Naive thymus-derived CD8-positive, alpha-beta T cell (primary cell): ENCODE data around the gene CLMN. TPM values are rescaled to one million over a fixed set of nuclear protein-coding genes. Genes with fewer than 3 reads are reported as not detected.
A peak's percentile ranks its signal among the peaks of the same experiment; 100 is the strongest.

Experiments
- ATAC-seq, 2 donors: fragments of 150-1000 bp; cut with Tn5 transposase in 1 of 2; sonication (Bioruptor Pico), chemical (Tn5 transposase) in 1 of 2; 1 replicate in 1 of 2; 2 replicates in 1 of 2; pipeline ENCODE4 v1.10.0; 2021; ENCODE audit warnings: mild to moderate bottlenecking in 2 of 2, moderate library complexity in 2 of 2
- POLR2A ChIA-PET: fragments of 350-600 bp; sonication (Branson Sonifier 250); formaldehyde crosslinking; loops from one replicate; lab custom pipeline; 2021; ENCODE audit warnings: antibody characterized with exemption; lab: Charles Lee
- DNase-seq, 10 donors: peaks; one replicate each; pipeline versions ENCODE4 v3.0.0 to v3.0.0-alpha.2; 2020 to 2022
- H3K27ac Mint-ChIP-seq, 10 donors: one replicate each; pipeline ENCODE4 v1.8.0; 2020 to 2022; ENCODE audit warnings: mild to moderate bottlenecking in 10 of 10, mixed read lengths in 10 of 10, moderate library complexity in 4 of 10, inconsistent platforms in 1 of 10
- H3K27me3 Mint-ChIP-seq, 5 donors: one replicate each; pipeline ENCODE4 v1.8.0; 2021 to 2022; ENCODE audit warnings: mixed read lengths in 5 of 5
- H3K36me3 Mint-ChIP-seq, 3 donors: one replicate each; pipeline ENCODE4 v1.8.0; 2020 to 2022; ENCODE audit warnings: mixed read lengths in 3 of 3, mild to moderate bottlenecking in 2 of 3, inconsistent platforms in 1 of 3
- H3K4me1 Mint-ChIP-seq, 4 donors: one replicate each; pipeline ENCODE4 v1.8.0; 2021 to 2022; ENCODE audit warnings: mixed read lengths in 4 of 4
- H3K4me3 Mint-ChIP-seq, 10 donors: one replicate each; pipeline ENCODE4 v1.8.0; 2020 to 2022; ENCODE audit warnings: mild to moderate bottlenecking in 10 of 10, mixed read lengths in 10 of 10, moderate library complexity in 6 of 10, inconsistent platforms in 1 of 10
- H3K9me3 Mint-ChIP-seq, 9 donors: one replicate each; pipeline ENCODE4 v1.8.0; 2020 to 2022; ENCODE audit warnings: mixed read lengths in 9 of 9, mild to moderate bottlenecking in 3 of 9, inconsistent platforms in 1 of 9, moderate library complexity in 1 of 9
- polyA plus RNA-seq, 3 donors: library from polyadenylated mRNA; unstranded; fragments of 300-500 nt; fragmentation: Illumina TruSeq; gene quantifications; one replicate each; pipeline ENCODE4 v1.2.3, GENCODE V29; 2021
- total RNA-seq, 8 experiments: library from RNA in 2 of 8; stranded (reverse) in 2 of 8; gene quantifications; one replicate each; pipeline ENCODE4 v1.2.3 and lab custom pipeline; 2021 to 2026

Gene CLMN
- total and polyA plus RNA-seq, 5 experiments from 2014 or later = 0.07 to 2.2 (median 0.32) TPM

- no peaks in the 10 kb centered on the region for H3K27me3 Mint-ChIP-seq
- ATAC-seq (no peak), DNase-seq (no peak)
- peak overlapping the region in 8 of 10 donors; percentile 10 to 54 (median 34) for H3K4me3 Mint-ChIP-seq
- peaks cover 46 to 95% (median 90%) of the 10 kb centered on the region in 4 donors for H3K4me1 Mint-ChIP-seq
- POLR2A ChIA-PET = no interaction called here
- H3K36me3 Mint-ChIP-seq = peaks cover 5 to 11% (median 7%) of the 10 kb centered on the region in 3 donors
- H3K9me3 Mint-ChIP-seq = peaks cover 0 to 4% (median 0%) of the 10 kb centered on the region in 9 donors
- peak overlapping the region in 3 of 10 donors; percentile 20 to 77 (median 33) for H3K27ac Mint-ChIP-seq
Observed at GRCh38 chr14:95151561-95151960, 168.1 kb downstream of the CLMN start.

- Mint-ChIP-seq H3K27ac (peak overlapping the region in 1 of 10 donors; percentile 16), H3K4me1 (peaks cover 42 to 96% (median 92%) of the 10 kb centered on the region in 4 donors), H3K9me3 (peaks cover 0 to 8% (median under 1%) of the 10 kb centered on the region in 9 donors), H3K27me3 (no peaks in the 10 kb centered on the region), H3K36me3 (peaks cover 10 to 18% (median 12%) of the 10 kb centered on the region in 3 donors), H3K4me3 (peak overlapping the region in 6 of 10 donors; percentile 5 to 55 (median 18))
- POLR2A ChIA-PET = no interaction called here
- ATAC-seq = no peak
- DNase-seq = no peak
Observed at GRCh38 chr14:95150910-95151309, 168.8 kb downstream of the CLMN start.

- Mint-ChIP-seq H3K36me3 (peaks cover 19 to 27% (median 24%) of the 10 kb centered on the region in 3 donors), H3K9me3 (peaks cover 8 to 21% (median 11%) of the 10 kb centered on the region in 9 donors), H3K4me1 (peaks cover 39 to 90% (median 86%) of the 10 kb centered on the region in 4 donors), H3K27me3 (no peaks in the 10 kb centered on the region), H3K4me3 (peak overlapping the region in 1 of 10 donors; percentile 4), H3K27ac (peak overlapping the region in 2 of 10 donors; percentile 12 to 24)
- ATAC-seq = no peak
- no peak for DNase-seq
- POLR2A ChIA-PET = interaction anchor here (0.6 to 1.2 kb wide), 2 partner anchors 8 to 169 kb away, joined by 3 read pairs; no protein-coding TSS in a partner anchor
Observed at GRCh38 chr14:95149441-95149840, 170.3 kb downstream of the CLMN start.

DNA sequence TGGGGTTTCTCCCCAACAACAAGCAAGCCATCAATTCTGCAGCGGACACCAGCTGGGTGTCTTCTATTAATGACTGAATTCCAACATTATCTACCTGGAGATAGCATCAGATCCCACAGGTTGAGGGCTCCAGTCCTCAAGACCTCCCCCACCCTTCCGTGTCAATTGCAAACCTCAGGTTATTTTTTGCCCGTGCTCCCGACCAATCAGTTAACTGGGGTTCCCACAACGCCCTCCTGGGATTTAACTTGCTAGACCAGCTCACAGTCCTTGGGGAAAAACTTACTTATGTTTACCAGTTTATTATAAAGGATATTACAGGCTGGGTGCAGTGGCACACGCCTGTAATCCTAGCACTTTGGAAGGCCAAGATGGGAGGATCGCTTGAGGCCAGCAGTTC is 172.1 kb downstream of the CLMN start:
- ATAC-seq (no peak), DNase-seq (no peak)
- no peaks in the 10 kb centered on the region for H3K27me3 Mint-ChIP-seq
- H3K4me1 Mint-ChIP-seq = peaks cover 34 to 92% (median 79%) of the 10 kb centered on the region in 4 donors
- peaks cover 16 to 28% (median 24%) of the 10 kb centered on the region in 3 donors for H3K36me3 Mint-ChIP-seq
- H3K9me3 Mint-ChIP-seq = peaks cover 8 to 22% (median 11%) of the 10 kb centered on the region in 9 donors
- H3K27ac Mint-ChIP-seq = peak overlapping the region in 3 of 10 donors; percentile 48 to 62 (median 57)
- H3K4me3 Mint-ChIP-seq = peak overlapping the region in 1 of 10 donors; percentile 14
- POLR2A ChIA-PET = no interaction called here

DNA sequence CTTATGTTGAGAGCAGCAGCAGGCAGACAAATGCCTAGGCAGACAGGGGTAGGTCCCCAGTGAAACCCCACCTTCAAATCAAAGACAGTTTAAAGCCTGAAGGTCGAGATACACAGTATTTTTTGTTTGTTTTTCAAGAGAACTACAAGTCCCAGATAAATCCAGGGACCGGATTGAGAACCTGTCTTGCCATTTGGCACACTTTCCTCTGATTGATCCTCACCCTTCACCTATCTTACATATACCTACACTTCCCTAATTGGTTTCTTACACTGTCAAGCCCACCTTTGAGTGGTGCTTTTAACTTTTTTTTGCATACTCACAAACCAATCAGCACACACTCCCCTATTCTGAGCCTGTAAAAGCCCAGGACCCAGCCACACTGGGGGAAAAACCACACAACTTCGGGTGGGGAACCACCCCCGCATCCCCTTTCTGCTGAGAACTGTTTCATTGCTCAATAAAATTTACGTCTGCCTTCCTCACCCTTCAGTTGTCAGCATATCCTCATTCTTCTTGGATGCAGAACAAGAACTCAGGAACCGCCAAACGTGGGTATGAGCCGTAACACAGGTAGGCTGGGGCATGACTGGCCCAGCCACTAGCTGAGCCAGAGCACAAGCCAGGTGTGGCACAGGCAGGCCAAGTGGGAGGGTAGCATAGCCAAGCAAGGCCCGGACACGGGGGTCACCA is 173.5 kb downstream of the CLMN start:
- H3K27ac Mint-ChIP-seq = peak overlapping the region in 3 of 10 donors; percentile 17 to 66 (median 54)
- H3K4me3 Mint-ChIP-seq = peak overlapping the region in 6 of 10 donors; percentile 9 to 51 (median 11)
- POLR2A ChIA-PET = no interaction called here
- DNase-seq (no peak), ATAC-seq (no peak)
- peaks cover 35 to 92% (median 72%) of the 10 kb centered on the region in 4 donors for H3K4me1 Mint-ChIP-seq
- H3K36me3 Mint-ChIP-seq = peaks cover 16 to 28% (median 24%) of the 10 kb centered on the region in 3 donors
- H3K27me3 Mint-ChIP-seq = no peaks in the 10 kb centered on the region
- peaks cover 8 to 22% (median 11%) of the 10 kb centered on the region in 9 donors for H3K9me3 Mint-ChIP-seq

DNA sequence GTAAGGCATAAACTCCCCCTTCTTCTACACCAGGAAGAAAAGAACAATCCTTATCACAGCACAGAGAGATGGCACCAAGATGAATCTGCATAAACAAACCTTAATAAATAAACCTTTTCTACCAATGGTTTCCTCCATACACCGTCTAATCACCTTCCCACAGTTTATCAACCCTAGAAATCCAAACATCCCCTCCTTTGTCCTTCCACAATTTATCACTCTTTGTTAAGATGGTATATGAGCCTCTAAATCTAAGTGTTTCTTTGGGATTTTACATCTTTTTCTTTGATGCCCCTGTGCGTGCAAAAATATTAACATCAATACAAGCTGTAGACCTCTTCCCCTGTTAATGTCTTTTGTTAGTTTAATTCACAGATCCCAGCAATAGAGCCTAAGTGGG is 174.9 kb downstream of the CLMN start:
- DNase-seq = no peak
- POLR2A ChIA-PET = no interaction called here
- peak overlapping the region in 2 of 10 donors; percentile 3 to 71 for H3K27ac Mint-ChIP-seq
- peaks cover 35 to 90% (median 68%) of the 10 kb centered on the region in 4 donors for H3K4me1 Mint-ChIP-seq
- H3K9me3 Mint-ChIP-seq = peaks cover 8 to 22% (median 11%) of the 10 kb centered on the region in 9 donors
- peak overlapping the region in 5 of 10 donors; percentile 2 to 60 (median 20) for H3K4me3 Mint-ChIP-seq
- H3K27me3 Mint-ChIP-seq = no peaks in the 10 kb centered on the region
- peaks cover 20 to 31% (median 24%) of the 10 kb centered on the region in 3 donors for H3K36me3 Mint-ChIP-seq
- no peak for ATAC-seq

- peaks cover 24 to 31% (median 25%) of the 10 kb centered on the region in 3 donors for H3K36me3 Mint-ChIP-seq
- H3K9me3 Mint-ChIP-seq = peaks cover 8 to 22% (median 11%) of the 10 kb centered on the region in 9 donors
- ATAC-seq = no peak
- no peaks in the 10 kb centered on the region for H3K27me3 Mint-ChIP-seq
- H3K4me3 Mint-ChIP-seq = peak overlapping the region in 6 of 10 donors; percentile 1 to 32 (median 12)
- peak overlapping the region in 2 of 10 donors; percentile 3 to 71 for H3K27ac Mint-ChIP-seq
- POLR2A ChIA-PET = no interaction called here
- H3K4me1 Mint-ChIP-seq = peaks cover 35 to 92% (median 69%) of the 10 kb centered on the region in 4 donors
- no peak for DNase-seq
Observed at GRCh38 chr14:95143808-95144620, 175.7 kb downstream of the CLMN start.

DNA sequence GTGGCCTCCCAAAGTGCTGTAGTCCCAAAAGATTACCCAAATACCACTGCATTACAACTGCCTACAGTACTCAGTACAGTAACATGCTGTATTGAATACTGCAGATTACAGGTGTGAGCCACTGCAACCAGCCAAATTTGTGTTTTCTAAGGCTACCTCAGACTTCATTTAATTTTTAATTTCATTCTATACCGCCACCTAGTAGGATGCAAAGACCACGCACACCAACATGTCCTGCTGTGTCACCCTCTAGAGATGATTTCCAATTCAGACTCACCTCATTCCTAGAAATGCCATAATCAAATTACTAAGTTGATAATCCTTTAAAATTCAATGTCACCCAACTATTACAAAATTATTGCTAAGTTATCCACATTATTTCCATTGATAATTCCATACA is 177.5 kb downstream of the CLMN start:
- H3K36me3 Mint-ChIP-seq = peaks cover 21 to 30% (median 25%) of the 10 kb centered on the region in 3 donors
- POLR2A ChIA-PET = no interaction called here
- ATAC-seq = no peak
- H3K9me3 Mint-ChIP-seq = peaks cover 8 to 21% (median 11%) of the 10 kb centered on the region in 9 donors
- peak overlapping the region in 4 of 10 donors; percentile 44 to 71 (median 54) for H3K27ac Mint-ChIP-seq
- no peak for DNase-seq
- H3K27me3 Mint-ChIP-seq = no peaks in the 10 kb centered on the region
- H3K4me1 Mint-ChIP-seq = peaks cover 32 to 88% (median 68%) of the 10 kb centered on the region in 4 donors
- peak overlapping the region in 2 of 10 donors; percentile 4 to 15 for H3K4me3 Mint-ChIP-seq

DNA sequence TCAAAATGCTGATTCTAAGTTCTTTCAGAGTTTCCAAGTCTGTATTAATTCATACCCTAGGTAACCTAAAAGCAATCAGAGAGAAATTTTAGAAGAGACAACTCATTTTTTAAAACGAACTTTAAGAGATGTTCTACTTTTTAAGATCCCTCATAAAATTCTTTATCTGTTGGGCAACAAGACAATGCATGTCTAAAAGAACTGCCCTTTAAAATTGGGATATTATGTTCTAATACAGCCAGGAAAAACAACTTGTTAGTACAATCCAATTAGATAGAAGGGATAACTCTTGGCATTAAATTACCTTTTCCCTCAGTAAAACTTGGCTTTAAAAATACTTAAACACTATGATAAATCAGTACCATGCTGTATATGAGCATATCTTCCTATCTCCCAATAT is 178.0 kb downstream of the CLMN start:
- Mint-ChIP-seq H3K27me3 (no peaks in the 10 kb centered on the region), H3K36me3 (peaks cover 18 to 32% (median 21%) of the 10 kb centered on the region in 3 donors), H3K4me3 (peak overlapping the region in 1 of 10 donors; percentile 15), H3K4me1 (peaks cover 33 to 85% (median 69%) of the 10 kb centered on the region in 4 donors), H3K9me3 (peaks cover 8 to 21% (median 11%) of the 10 kb centered on the region in 9 donors), H3K27ac (peak overlapping the region in 4 of 10 donors; percentile 44 to 71 (median 54))
- no peak for DNase-seq
- no peak for ATAC-seq
- POLR2A ChIA-PET = no interaction called here

- no peak for ATAC-seq
- POLR2A ChIA-PET = no interaction called here
- Mint-ChIP-seq H3K36me3 (peaks cover 8 to 29% (median 10%) of the 10 kb centered on the region in 3 donors), H3K4me1 (peaks cover 38 to 82% (median 73%) of the 10 kb centered on the region in 4 donors), H3K9me3 (peaks cover 5 to 10% (median 8%) of the 10 kb centered on the region in 9 donors), H3K4me3 (peak overlapping the region in 2 of 10 donors; percentile 21 to 23), H3K27ac (peak overlapping the region in 5 of 10 donors; percentile 6 to 63 (median 60)), H3K27me3 (no peaks in the 10 kb centered on the region)
- no peak for DNase-seq
Observed at GRCh38 chr14:95140060-95140858, 179.4 kb downstream of the CLMN start.

GRCh38 chr14:95138876-95139275 is 180.8 kb downstream of the CLMN start:
- peak overlapping the region in 2 of 10 donors; percentile 10 to 73 for H3K27ac Mint-ChIP-seq
- ATAC-seq (no peak), DNase-seq (no peak)
- no peak overlapping the region for H3K4me3 Mint-ChIP-seq
- H3K9me3 Mint-ChIP-seq = no peaks in the 10 kb centered on the region
- POLR2A ChIA-PET = no interaction called here
- H3K4me1 Mint-ChIP-seq = peaks cover 38 to 81% (median 72%) of the 10 kb centered on the region in 4 donors
- peaks cover 0 to 33% (median 3%) of the 10 kb centered on the region in 3 donors for H3K36me3 Mint-ChIP-seq
- H3K27me3 Mint-ChIP-seq = no peaks in the 10 kb centered on the region
